Upper lobe of left lung (tissue), 6 donors: ENCODE data around the gene RGR. TPM values are rescaled to one million over a fixed set of nuclear protein-coding genes. Genes with fewer than 3 reads are reported as not detected.

Experiments
- ATAC-seq, 2 donors: fragments of 200-7000 bp; cut with Tn5 transposase; one replicate each; pipeline ENCODE4 v1.9.1; 2022; ENCODE audit warnings: mild to moderate bottlenecking in 2 of 2, moderate library complexity in 2 of 2; ENCODE audit not compliant: low FRiP score in 2 of 2
- DNase-seq, 2 donors: peaks; one replicate each; pipeline ENCODE4 v3.0.0-alpha.2; 2019 to 2020
- H3K27ac ChIP-seq, 4 donors: fragments of 200-600 bp; sonication (generic); one replicate each; pipeline ENCODE4 v1.5.1; 2016 to 2019
- H3K27me3 ChIP-seq, 4 donors: fragments of 200-600 bp; sonication (generic); one replicate each; pipeline ENCODE4 v1.5.1; 2017 to 2019
- H3K36me3 ChIP-seq, 4 donors: fragments of 200-600 bp; sonication (generic); one replicate each; pipeline ENCODE4 v1.5.1; 2016 to 2019
- H3K4me1 ChIP-seq, 4 donors: fragments of 200-600 bp; sonication (generic); one replicate each; pipeline ENCODE4 v1.5.1; 2018 to 2019
- H3K4me3 ChIP-seq, 4 donors: fragments of 200-600 bp; sonication (generic); one replicate each; pipeline ENCODE4 v1.5.1; 2017 to 2019; ENCODE audit warnings: mild to moderate bottlenecking in 2 of 4, moderate library complexity in 1 of 4
- H3K9me3 ChIP-seq, 4 donors: fragments of 200-600 bp; sonication (generic); one replicate each; pipeline ENCODE4 v1.5.1; 2018 to 2019
- CTCF ChIP-seq, 6 experiments: fragments of 450-650 bp in 4 of 6; fragments of 200-600 bp in 2 of 6; sonication (generic) in 2 of 6; IDR thresholded peaks; one replicate each; pipeline ENCODE4 v1.5.1; 2016 to 2019; ENCODE audit warnings: antibody characterized with exemption in 6 of 6
- EP300 ChIP-seq, 4 donors: sonication (generic); formaldehyde crosslinking; IDR thresholded peaks; one replicate each; pipeline ENCODE4 v1.5.1; 2017; ENCODE audit warnings: antibody characterized with exemption in 4 of 4, control low read depth in 2 of 4
- POLR2A ChIP-seq, 4 donors: fragments of 450-650 bp; IDR thresholded peaks; one replicate each; pipeline ENCODE4 v1.5.1; 2016 to 2017; ENCODE audit warnings: antibody characterized with exemption in 4 of 4, mild to moderate bottlenecking in 2 of 4
- POLR2AphosphoS5 ChIP-seq, 2 donors: sonication (generic); formaldehyde crosslinking; IDR thresholded peaks; one replicate each; pipeline ENCODE4 v1.5.1; 2017; ENCODE audit warnings: antibody characterized with exemption in 2 of 2
- WGBS, 2 donors: methylation state at CpG; one replicate each; pipeline ENCODE4 v1.1.5; 2017 to 2018; 5-methylcytosine and 5-hydroxymethylcytosine counted together
- total RNA-seq, 6 donors: library from RNA; depleted of rRNA in 4 of 6; stranded (reverse); fragments of >200 nt in 4 of 6; gene quantifications; one replicate each; pipeline versions ENCODE4 v1.1.0 to v1.2.1, GENCODE V29; 2016 to 2021
- donor health status: DM: no; HTN: no; CAD: no; lungs with moderate emphysema.
- donor health status: DM: no; HTN: yes; CAD: no; lungs with severe emphysema.

The RGR gene
- total RNA-seq, 6 donors from 2014 or later = 0.49 to 14.7 (median 0.91) TPM; not detected in 3

DNA sequence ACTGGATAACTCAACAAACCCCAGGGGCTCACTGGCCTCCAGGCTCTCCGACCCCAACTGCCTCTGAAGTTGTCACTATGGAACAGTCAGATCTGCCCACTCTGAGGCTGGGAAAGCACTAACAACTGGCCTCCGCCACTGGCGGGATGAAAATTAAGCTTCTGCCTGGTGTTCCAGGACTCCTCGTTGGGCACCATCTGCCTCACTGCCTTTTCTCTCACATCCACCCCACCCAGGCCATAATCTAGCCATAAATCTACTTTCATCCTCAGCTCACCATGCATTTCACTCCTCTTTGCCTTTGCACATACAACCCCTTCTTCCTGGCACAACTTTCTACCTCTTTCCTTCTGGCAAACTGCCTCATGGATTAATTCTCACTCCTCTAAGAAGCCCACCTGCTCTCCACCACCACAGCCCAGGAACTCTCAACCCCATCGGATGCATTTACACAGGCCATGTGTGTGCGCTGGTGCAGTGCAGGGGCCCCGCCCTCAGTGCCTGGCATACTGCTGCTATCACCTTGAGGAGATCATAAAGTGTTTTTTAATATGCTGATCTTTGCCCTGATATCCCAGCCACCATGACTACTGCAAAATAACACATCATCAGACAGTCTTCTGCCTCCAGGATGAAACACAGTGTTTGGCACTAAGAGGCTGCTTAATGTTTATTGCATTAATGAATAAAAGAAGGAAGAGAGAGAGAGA, 46.5 kb upstream of the RGR start:
- Histone ChIP-seq H3K9me3 (no peaks in the 10 kb centered on the region), H3K4me1 (peaks cover 5 to 15% (median 12%) of the 10 kb centered on the region in 4 donors), H3K4me3 (no peak overlapping the region), H3K27ac (no peak overlapping the region), H3K36me3 (no peaks in the 10 kb centered on the region), H3K27me3 (peaks cover 0 to 23% (median 9%) of the 10 kb centered on the region in 4 donors)
- ATAC-seq (no peak), DNase-seq (no peak)
- TF ChIP-seq POLR2AphosphoS5 (IDR thresholded peaks at IDR 0.05) (no peak), POLR2A (IDR thresholded peaks at IDR 0.05) (no peak), EP300 (IDR thresholded peaks at IDR 0.05) (no peak), CTCF (IDR thresholded peaks at IDR 0.05) (no peak)
- WGBS, 2 donors = 74 to 86% methylated on average over 7 of the region's 7 CpGs

GRCh38 chr10:84200537-84201243, 44.2 kb upstream of the RGR start:
- no peak for ATAC-seq
- peaks cover 0 to 5% (median 0%) of the 10 kb centered on the region in 4 donors for H3K27me3 ChIP-seq
- no peak for DNase-seq

GRCh38 chr10:84201244-84201606, 43.6 kb upstream of the RGR start:
- Histone ChIP-seq H3K9me3 (no peaks in the 10 kb centered on the region), H3K27me3 (peaks cover 0 to under 1% (median 0%) of the 10 kb centered on the region in 4 donors), H3K4me1 (no peaks in the 10 kb centered on the region), H3K27ac (no peak overlapping the region), H3K36me3 (no peaks in the 10 kb centered on the region), H3K4me3 (no peak overlapping the region)
- WGBS, 2 donors = 68 to 75% methylated on average over 6 of the region's 6 CpGs
- DNase-seq = no peak
- TF ChIP-seq EP300 (IDR thresholded peaks at IDR 0.05) (no peak), POLR2A (IDR thresholded peaks at IDR 0.05) (no peak), CTCF (IDR thresholded peaks at IDR 0.05) (no peak), POLR2AphosphoS5 (IDR thresholded peaks at IDR 0.05) (no peak)
- ATAC-seq = no peak

More at GRCh38 chr10:84200537-84201243, 44.2 kb upstream of the RGR start:
- Histone ChIP-seq H3K27ac (no peak overlapping the region), H3K36me3 (no peaks in the 10 kb centered on the region), H3K9me3 (no peaks in the 10 kb centered on the region), H3K4me3 (no peak overlapping the region), H3K4me1 (no peaks in the 10 kb centered on the region)
- WGBS, 2 donors = 77 to 78% methylated on average over 10 to 11 of the region's 11 CpGs
- TF ChIP-seq POLR2A (IDR thresholded peaks at IDR 0.05) (no peak), CTCF (IDR thresholded peaks at IDR 0.05) (no peak), POLR2AphosphoS5 (IDR thresholded peaks at IDR 0.05) (no peak), EP300 (IDR thresholded peaks at IDR 0.05) (no peak)

DNA sequence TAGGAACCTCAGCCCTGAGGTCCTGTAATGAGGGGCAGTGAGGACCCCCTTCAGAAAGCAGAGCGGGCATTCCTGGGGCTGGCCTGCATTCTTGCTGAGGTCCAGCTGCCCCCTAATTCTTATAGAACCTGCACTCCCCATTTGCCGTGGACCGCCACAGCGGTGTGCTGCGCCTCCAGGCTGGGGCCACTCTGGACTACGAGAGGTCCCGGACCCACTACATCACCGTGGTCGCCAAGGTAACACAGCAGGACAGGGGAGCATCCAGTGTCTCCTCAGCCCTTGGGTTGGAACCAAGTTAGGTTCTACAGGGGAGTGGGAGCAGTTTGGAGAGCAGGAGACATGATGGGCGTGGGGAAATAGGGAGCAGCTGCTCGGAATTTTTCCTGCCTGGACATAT, 43.2 kb upstream of the RGR start:
- ATAC-seq (no peak), DNase-seq (no peak)
- no peaks in the 10 kb centered on the region for H3K9me3 ChIP-seq
- no peaks in the 10 kb centered on the region for H3K27me3 ChIP-seq
- H3K36me3 ChIP-seq = no peaks in the 10 kb centered on the region
- no peaks in the 10 kb centered on the region for H3K4me1 ChIP-seq
- 86 to 90% methylated on average over 6 to 11 of the region's 11 CpGs for WGBS, 2 donors
- TF ChIP-seq CTCF (IDR thresholded peaks at IDR 0.05) = no peak
- no peak for TF ChIP-seq EP300 (IDR thresholded peaks at IDR 0.05)
- no peak for TF ChIP-seq POLR2AphosphoS5 (IDR thresholded peaks at IDR 0.05)
- no peak for TF ChIP-seq POLR2A (IDR thresholded peaks at IDR 0.05)
- H3K27ac ChIP-seq = no peak overlapping the region
- no peak overlapping the region for H3K4me3 ChIP-seq
